AG10803 (cell line): Measurements from ENCODE around the gene FAM53C.

ENCODE experiments used
- DNase-seq: peaks from one replicate; pipeline ENCODE4 v3.0.0; 2010; ENCODE audit warnings: low read depth
- H3K4me3 ChIP-seq: 2 replicates; pipeline ENCODE4 v1.5.1; 2011; ENCODE audit warnings: mild to moderate bottlenecking, low read length, control low read depth
- CTCF ChIP-seq: conservative IDR thresholded peaks from 2 replicates; pipeline ENCODE4 v1.5.1; 2011; ENCODE audit warnings: mild to moderate bottlenecking, low read length, control low read depth, inconsistent platforms

The FAM53C gene

GRCh38 chr5:138351517-138351916 lies 13.5 kb downstream of the FAM53C start:
- no peak for DNase-seq
- H3K4me3 ChIP-seq: no peak overlapping the region
- TF ChIP-seq CTCF: no peak

GRCh38 chr5:138352071-138352721 lies 14.1 kb downstream of the FAM53C start, which contains the start of gene KDM3B:
Gene KDM3B, plus strand, starts transcription at chr5:138352685. Its CDS starts 111 bp downstream, at chr5:138352796.
- DNase-seq: peak; percentile 80
- H3K4me3 ChIP-seq: peak within 1 kb of the TSS; percentile 89
- peak; percentile 87 for TF ChIP-seq CTCF

- TF ChIP-seq CTCF: peak; percentile 9; the same call in 1 of the 2 replicates
- peak; percentile 43 for DNase-seq
- peak overlapping the region; percentile 89 for H3K4me3 ChIP-seq
These were observed 14.9 kb downstream of the FAM53C start for GRCh38 chr5:138352722-138353559.

- peak; percentile 53 for DNase-seq
- H3K4me3 ChIP-seq: peak overlapping the region; percentile 89
- no peak for TF ChIP-seq CTCF
These were observed 15.6 kb downstream of the FAM53C start for GRCh38 chr5:138353560-138354080.

GRCh38 chr5:138354387-138354786 lies 16.3 kb downstream of the FAM53C start:
- no peak for DNase-seq
- peak overlapping the region; percentile 89 for H3K4me3 ChIP-seq
- TF ChIP-seq CTCF: no peak

- H3K4me3 ChIP-seq: peak overlapping the region; percentile 89
- 0 out of 2 replicates have a peak, but pooled peaks have one; percentile 11 for TF ChIP-seq CTCF
- peak; percentile 85 for DNase-seq
These were observed 16.9 kb downstream of the FAM53C start for GRCh38 chr5:138354926-138355378.
